B cell (primary cell): Measurements from ENCODE around the gene FILIP1.

ENCODE experiments used
- CTCF ChIP-seq: fragments of 200-600 bp; IDR thresholded peaks from one replicate; pipeline ENCODE4 v1.8.0; 2022; ENCODE audit warnings: antibody characterized with exemption, mild to moderate bottlenecking
- EZH2 ChIP-seq: IDR thresholded peaks from 2 replicates; pipeline ENCODE4 v1.6.1; 2012; ENCODE audit warnings: borderline replicate concordance, low read depth, mild to moderate bottlenecking, moderate library complexity, low read length; ENCODE audit not compliant: insufficient read depth, poor library complexity, severe bottlenecking

DNA sequence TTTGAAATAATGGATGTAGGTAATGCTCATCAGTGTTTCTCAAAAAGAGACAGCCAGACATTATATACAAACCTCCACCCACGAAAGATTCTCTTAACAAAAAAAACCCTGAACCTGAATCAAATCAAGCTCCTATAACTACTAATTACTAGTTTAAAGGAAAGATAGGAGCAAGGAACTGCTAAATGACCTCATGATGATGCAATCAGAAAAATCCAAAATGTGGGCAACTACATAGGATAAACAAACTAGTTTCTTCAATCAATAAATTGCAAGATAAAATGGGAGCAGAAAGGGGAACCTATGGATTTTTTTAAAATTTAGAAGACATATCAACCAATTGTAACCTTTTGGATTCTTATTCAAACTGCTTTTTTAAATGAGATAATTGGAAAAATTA lies 165.8 kb downstream of the FILIP1 start:
- no peak for TF ChIP-seq CTCF
- no peak for TF ChIP-seq EZH2
